NCI-H146 treated with DMSO at 0.1 percent for 48 hours (cell line): ENCODE data around the gene MAD1L1.

Experiments
- DNase-seq: peaks from one replicate; lab custom pipeline; 2025; ENCODE audit not compliant: unreplicated experiment; lab: John Stamatoyannopoulos, UW

The MAD1L1 gene

DNA sequence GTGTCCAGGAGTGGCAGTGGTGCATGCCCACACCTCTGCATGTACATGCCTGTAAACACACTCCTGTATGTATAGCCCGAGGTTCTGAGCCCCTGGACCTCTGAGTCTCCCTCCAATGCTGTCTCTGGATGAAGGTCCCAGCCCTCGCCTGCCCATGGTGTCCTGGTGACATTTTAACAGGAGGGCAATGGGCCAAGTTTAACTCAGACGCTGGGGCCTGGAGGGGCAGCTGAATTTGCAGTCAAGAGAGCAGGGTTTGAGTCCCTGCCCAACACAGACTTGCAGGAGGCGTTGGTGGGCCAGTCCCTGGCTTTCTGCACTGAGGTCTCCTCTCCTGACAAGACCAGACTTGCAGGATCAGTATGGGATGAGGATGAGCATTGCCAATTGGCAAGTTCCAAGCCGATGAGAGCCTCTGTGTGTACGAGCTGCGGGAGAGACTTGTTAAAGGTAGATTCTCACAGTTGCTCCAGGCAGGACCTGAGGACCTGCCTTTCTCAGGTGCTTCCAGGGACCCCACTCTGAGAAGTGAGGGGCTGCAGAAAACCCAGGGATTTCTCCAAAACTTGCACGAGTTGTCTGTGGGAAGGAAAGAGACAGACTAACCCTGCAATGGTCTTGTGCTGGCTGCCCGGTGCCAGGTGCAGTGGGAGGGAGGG lies 420.8 kb downstream of the MAD1L1 start:
- no peak for DNase-seq

DNA sequence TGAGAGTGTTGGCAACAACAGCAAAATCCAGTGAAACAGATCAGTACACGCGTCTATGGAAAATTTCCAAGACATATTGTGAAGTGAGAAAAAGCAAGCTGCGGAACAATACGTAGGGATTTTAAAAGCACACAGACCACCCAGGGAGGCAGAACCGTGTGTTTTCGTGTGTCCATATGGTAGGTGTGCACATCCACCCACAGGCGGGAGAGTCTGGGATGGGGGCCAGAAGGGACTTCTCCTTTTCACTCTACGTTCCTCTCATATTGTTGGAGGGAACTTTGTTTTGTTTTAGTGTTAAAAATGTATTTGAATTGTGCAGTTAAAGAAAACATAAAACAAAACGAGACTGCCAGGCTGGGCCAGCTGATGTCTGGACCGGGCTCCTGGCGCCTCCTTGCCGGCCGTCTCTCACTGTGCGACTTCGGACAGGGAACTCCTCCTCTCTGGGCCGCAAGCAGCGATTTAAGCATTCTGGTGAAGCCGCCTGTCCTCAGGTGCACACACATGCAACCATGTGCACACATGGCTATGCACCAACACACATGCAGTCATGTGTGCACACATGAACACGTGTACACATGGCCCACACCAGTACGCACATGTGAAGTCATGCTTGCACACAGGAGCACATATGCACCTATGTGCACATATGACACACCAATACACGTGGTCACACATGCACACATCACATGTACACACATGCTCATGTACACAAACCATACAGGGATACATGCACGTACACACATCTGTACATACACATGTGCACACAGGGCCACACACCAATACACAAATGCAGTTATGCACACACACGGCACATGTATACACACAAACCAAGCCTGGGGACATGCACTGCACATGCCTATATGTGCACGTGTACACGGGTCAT lies 421.5 kb downstream of the MAD1L1 start:
- DNase-seq = no peak

DNA sequence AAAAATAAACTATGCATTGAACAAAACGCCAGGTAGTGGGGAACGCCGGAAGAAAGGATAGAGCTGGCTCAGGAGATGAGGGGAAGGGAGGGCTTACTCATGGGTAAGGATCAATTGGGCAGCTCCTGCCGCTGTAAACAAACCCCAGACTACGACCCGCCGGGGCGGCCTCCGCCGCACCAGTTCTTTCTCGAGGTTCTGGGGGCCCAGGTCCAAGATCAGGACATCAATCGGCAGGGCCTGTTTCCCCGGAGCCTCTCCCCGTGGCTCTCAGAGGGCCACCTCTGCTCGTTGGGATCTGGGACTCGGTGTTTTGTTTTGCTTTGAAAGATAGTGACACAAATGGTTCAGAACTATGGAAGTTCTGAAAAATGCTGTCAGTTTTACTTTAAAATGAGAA lies 422.2 kb downstream of the MAD1L1 start:
- no peak for DNase-seq

DNA sequence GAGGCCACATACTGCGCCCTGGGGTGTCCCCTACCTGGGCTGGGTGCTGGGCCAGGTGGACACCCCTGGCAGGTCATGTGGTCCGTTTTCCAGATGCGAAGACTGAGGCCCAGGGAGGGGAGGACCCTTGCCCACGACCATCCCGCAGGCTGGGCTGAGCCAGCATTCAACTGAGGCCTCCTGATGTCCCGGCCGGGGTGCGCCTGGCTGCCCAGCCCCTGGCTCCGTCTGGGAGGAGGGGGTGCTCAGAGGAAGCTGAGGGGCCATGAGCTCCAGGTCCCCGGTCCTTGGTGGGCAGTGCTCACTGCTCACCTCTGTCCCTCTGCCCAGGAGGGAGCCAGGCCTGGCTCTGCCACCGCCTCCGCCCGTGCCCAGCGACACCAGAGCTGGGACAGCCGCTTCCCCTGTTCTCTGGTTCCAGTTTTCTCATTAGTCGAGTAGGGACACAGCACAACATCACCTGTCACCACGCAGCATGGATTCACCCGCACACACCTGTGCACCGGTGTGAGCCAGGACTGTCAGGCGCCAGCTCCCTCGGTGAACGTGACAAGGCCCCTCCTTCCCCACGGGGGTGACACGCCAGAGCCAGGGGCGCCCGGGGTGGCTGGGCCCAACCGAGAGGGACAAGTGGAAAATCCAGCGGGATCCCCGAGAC lies 423.0 kb downstream of the MAD1L1 start:
- no peak for DNase-seq

- DNase-seq = no peak
Measured at GRCh38 chr7:1809070-1809469, 423.7 kb downstream of the MAD1L1 start.

GRCh38 chr7:1807821-1808600 lies 424.7 kb downstream of the MAD1L1 start:
- DNase-seq = no peak

- no peak for DNase-seq
Measured at GRCh38 chr7:1806354-1806753, 426.4 kb downstream of the MAD1L1 start.

DNA sequence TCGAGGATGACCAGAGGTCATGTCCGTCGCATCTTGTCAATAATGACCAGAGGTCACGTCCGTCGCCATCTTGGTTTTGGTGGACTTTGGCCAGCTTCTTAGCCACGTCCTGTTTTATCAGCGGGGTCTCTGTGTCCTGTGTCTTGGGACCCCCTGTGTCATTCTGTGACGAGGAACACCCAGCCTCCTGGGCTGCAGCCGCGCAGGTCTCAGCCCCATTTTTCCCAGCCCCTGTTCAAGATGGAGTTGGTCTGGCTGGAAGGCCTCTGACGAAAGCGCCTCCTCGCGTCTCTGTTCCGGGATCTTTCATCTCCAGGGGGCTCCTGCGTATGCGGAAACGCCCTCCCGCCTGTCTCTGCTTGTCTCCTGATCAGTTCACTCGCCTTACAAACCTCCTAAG lies 428.4 kb downstream of the MAD1L1 start:
- DNase-seq = no peak

DNA sequence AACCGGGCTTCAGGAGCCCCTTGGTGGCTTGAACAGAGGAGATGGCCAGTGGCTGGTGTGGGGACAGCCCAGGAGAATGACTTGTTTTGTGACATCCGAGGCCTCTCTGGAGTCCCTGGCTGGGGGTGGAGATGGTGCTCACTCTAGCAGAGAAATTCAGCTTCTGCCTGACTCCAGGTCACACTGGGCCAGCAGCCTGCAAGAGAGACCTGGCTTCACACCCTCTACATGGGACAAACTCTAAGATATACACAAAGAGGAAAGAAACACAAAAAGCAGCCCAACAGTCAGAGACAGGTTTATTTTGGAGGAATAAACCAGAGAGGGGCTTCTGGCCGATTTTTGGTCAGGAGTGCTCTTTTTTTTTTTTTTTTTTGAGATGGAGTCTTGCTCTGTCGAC lies 429.8 kb downstream of the MAD1L1 start:
- DNase-seq = no peak

- DNase-seq = no peak
Measured at GRCh38 chr7:1800902-1801301, 431.8 kb downstream of the MAD1L1 start.

DNA sequence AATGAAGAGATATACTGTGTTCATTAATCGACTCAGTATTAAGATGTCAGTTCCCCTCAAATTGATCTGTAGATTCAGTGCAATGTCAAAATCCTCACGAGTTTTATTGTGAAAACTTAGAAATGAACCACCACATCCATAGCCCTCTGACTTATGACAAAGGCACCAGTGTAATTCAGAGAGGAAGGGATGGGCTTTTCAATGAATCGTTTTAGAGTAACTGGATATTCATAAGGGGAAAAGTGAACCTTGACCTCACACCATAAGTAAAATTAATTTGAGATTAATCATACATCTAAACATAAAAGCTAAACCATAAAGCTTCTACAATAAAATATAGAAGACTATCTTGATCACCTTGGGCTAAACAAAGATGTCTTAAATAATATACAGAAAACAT lies 434.6 kb downstream of the MAD1L1 start:
- no peak for DNase-seq

GRCh38 chr7:1794888-1795542 lies 437.7 kb downstream of the MAD1L1 start:
- DNase-seq = peak; percentile 10

- no peak for DNase-seq
Measured at GRCh38 chr7:1787681-1788235, 445.0 kb downstream of the MAD1L1 start.

GRCh38 chr7:1787241-1787640 lies 445.5 kb downstream of the MAD1L1 start:
- DNase-seq = no peak

DNA sequence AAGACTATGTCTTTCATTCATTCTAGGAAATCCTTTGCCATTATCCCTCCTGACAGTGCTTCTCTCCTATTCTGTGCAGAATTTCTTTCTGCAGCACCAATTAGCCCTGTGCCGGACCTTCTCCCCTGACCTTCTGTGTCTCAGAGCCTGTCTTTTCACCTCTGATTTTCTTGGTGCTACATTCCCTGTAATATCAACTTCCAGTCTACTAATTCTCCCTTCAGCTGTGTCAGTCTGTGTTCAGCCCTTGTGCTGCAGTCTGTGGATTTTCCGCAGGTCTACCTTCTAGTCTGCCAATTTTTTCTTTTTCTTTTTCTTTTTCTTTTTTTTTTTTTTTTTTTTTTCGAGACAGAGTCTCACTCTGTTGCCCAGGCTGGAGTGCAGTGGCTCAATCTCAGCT lies 446.9 kb downstream of the MAD1L1 start:
- no peak for DNase-seq

DNA sequence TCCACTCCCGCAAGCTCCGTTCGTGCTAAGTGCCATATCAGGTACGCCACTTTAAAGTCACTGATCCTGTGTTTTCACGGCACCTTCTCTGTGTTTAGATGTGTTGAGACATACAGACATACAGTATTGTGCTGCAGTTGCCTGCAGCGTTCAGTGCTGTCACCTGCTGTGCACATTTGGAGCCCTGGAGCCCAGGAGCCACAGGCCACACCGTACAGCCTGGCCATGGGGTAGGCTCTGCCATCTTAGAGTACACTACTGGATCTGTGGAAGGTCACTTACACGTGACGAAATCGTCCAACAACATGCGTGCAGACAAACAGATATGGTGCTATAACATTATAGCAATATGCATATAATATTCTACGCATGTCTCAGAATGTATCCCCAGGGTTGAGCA lies 451.4 kb downstream of the MAD1L1 start:
- DNase-seq = no peak

GRCh38 chr7:1779445-1779844 lies 453.3 kb downstream of the MAD1L1 start:
- DNase-seq = no peak

DNA sequence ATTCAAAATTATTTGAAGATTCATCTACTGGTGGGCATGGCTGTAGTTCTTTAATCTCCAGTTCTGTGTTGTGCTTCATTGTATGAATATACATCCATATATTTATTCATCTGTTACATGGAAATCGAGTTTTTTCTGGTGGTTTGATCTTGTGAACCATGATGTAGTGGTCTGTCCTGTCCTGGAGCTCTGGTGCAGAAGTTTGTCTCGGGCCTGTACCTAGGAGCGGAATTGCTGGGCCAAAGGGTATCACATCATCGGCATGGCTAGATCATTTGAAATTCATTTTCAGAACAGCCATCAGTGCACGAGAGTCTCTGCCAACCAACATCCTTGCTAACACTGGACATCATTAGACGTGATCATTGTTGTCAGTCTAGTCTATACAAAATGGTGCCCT lies 455.6 kb downstream of the MAD1L1 start:
- no peak for DNase-seq

DNA sequence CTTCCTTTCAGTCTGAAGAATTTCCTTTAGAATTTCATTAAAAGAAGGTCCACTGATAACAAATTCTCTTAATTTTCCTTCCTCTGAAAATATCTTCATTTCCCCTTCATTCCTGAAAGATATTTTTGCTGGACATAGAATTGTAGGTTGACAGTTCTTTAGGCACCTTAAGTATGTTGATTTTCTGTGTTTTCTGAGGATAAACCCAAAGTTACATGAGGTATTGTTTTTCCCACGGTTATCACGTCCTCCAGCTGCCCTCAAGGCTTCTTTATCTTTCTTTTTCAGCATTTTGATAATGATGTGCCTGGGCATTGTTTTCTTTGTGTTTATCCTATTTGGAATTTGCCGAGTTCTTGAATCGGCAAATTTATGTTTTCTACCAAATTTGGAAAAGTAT lies 457.4 kb downstream of the MAD1L1 start:
- DNase-seq = no peak

DNA sequence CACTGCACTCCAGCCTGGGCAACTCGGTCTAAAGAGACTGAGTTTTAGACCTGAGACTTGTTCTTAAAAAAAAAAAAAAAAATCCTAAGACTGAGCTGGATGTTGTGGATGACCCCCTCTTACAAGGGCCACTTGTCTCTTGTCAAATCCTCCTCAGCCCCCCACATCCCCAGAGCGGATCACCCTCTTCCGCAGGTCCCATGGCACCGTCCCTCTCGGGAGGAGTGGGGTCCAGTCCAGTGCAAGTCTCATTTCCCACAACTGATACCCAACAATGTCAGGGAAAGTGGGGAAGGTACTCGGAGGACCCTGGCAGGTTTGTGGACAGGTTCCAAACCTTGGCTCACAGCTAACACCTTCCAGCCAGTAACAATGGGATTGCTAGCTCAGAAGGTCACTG lies 462.4 kb downstream of the MAD1L1 start:
- DNase-seq = no peak
